HG03135 (cell line): ENCODE results near the gene KRTAP2-1.
"Not testable (repeated sequence)": the region's sequence is repeated elsewhere in the genome, so short reads cannot be mapped to it uniquely, and the experiment has no call there.

Source experiments
- ATAC-seq: cut with Tn5 transposase; IDR thresholded peaks from one replicate; pipeline ENCODE4 v1.9.1; 2021; ENCODE audit warnings: mild to moderate bottlenecking, moderate library complexity; ENCODE audit not compliant: unreplicated experiment

Gene KRTAP2-1

GRCh38 chr17:41013606-41014005 is 33.5 kb downstream of the KRTAP2-1 start:
- ATAC-seq, result no peak

- no peak for ATAC-seq
These were observed 33.9 kb downstream of the KRTAP2-1 start for GRCh38 chr17:41013181-41013580.

- ATAC-seq, result no peak
These were observed 34.6 kb downstream of the KRTAP2-1 start for GRCh38 chr17:41012326-41013120.

GRCh38 chr17:41010441-41010840 is 36.7 kb downstream of the KRTAP2-1 start:
- no peak for ATAC-seq

GRCh38 chr17:41009936-41010335 is 37.2 kb downstream of the KRTAP2-1 start:
- no peak for ATAC-seq

- no peak for ATAC-seq
These were observed 37.8 kb downstream of the KRTAP2-1 start for GRCh38 chr17:41009301-41009760.

GRCh38 chr17:41008811-41009210 is 38.3 kb downstream of the KRTAP2-1 start, which contains the start of gene KRTAP3-1:
Gene KRTAP3-1 (minus strand): TSS chr17:41009128. CDS start chr17:41009074, 54 bp downstream.
- ATAC-seq, result no peak

GRCh38 chr17:41004397-41004796 is 42.7 kb downstream of the KRTAP2-1 start:
- no peak for ATAC-seq

GRCh38 chr17:41003926-41004325 is 43.2 kb downstream of the KRTAP2-1 start:
- ATAC-seq, result no peak

- ATAC-seq, result no peak
These were observed 44.3 kb downstream of the KRTAP2-1 start for GRCh38 chr17:41002814-41003213.

- ATAC-seq, result no peak
These were observed 45.3 kb downstream of the KRTAP2-1 start for GRCh38 chr17:41001795-41002194.

GRCh38 chr17:40999563-40999962 is 47.6 kb downstream of the KRTAP2-1 start, which contains the start of gene KRTAP3-2:
Gene KRTAP3-2 (minus strand): TSS chr17:40999906. CDS start chr17:40999853, 53 bp downstream.
- not testable (repeated sequence) for ATAC-seq

GRCh38 chr17:40997361-40997760 is 49.8 kb downstream of the KRTAP2-1 start:
- no peak for ATAC-seq

GRCh38 chr17:40996829-40997228 is 50.3 kb downstream of the KRTAP2-1 start:
- ATAC-seq, result no peak
